Heart left ventricle (tissue), 13 donors: Measurements from ENCODE around the gene PPIE.

Experiments used
- CTCF ChIP-seq, 12 donors: fragments of 200-600 bp; sonication (generic) in 4 of 12; IDR thresholded peaks; one replicate each; pipeline versions ENCODE4 v1.5.0 to v1.8.0; 2018 to 2022; ENCODE audit warnings: antibody characterized with exemption in 12 of 12, mild to moderate bottlenecking in 5 of 12
- POLR2A ChIP-seq, 2 donors: fragments of 450-650 bp; IDR thresholded peaks; one replicate each; pipeline ENCODE4 v1.6.1; 2017; ENCODE audit warnings: antibody characterized with exemption in 2 of 2, mild to moderate bottlenecking in 2 of 2, moderate library complexity in 2 of 2
- donor health status: ischemic (EF 13 %, LVEDD 7.1; RV severe dilation, severe dysfunction).
- donor health status: DM: no; HTN: yes; CAD: no.
- donor health status: DM: no; HTN: no; CAD: no.
- donor health status: ischemic (EF 25% LVEDD 6.9; RV normal size, moderate dysfunction).
- donor health status: ischemic (EF 25% LVEDD 5.7; RV mildly dilated, moderate dysfunction).
- donor health status: ischemic (EF 35%, LVEDD 5.7; RV mildly dilated, moderate dysfunction).
- donor health status: nonischemic (EF 11% LVEDD 7.7; RV severe dilation, severe dysfunction).
- donor health status: DM: yes; HTN: yes; CAD: no.
- donor health status: PGD.
- donor health status: ischemic (EF 29% LVEDD 5.4; RV normal size, mild dysfunction).
- donor health status: nonischemic (EF 23%, LVEDD 6.1; RV moderate dilation, normal function).

DNA sequence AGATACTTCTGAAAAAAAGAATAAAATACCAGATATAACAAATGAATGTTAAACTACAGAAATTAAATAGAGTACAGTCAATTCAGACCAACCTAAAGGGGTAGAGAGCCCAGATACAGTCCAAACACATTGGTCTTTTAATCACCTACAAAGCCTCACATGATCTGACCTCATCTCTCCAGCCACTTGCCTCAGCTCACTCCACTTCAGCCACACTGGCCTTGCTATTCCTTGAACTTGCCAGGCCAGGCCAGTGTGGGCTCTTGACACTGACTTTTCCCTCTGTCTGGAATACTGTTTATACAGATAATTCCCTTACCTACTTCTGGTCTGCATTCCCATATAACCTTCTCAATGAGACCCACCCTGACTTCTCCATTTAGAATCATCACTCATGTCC is 17.0 kb upstream of the PPIE start:
- TF ChIP-seq CTCF (IDR thresholded peaks at IDR 0.05) (no peak), POLR2A (IDR thresholded peaks at IDR 0.05) (no peak)
